Thyroid gland (tissue), 4 donors: ENCODE data around the gene TSPAN4. TPM values are rescaled to one million over a fixed set of nuclear protein-coding genes. Genes with fewer than 3 reads are reported as not detected.
A peak's percentile ranks its signal among the peaks of the same experiment; 100 is the strongest.

Source experiments
- DNase-seq, 2 donors: peaks; one replicate each; pipeline ENCODE4 v3.0.0-alpha.2; 2019
- H3K27ac ChIP-seq, 3 donors: fragments of 200-600 bp; sonication (generic); 1 replicate in 2 of 3; 2 replicates in 1 of 3; pipeline ENCODE4 v1.5.1; 2016 to 2019; ENCODE audit warnings: mild to moderate bottlenecking in 1 of 3, moderate library complexity in 1 of 3
- H3K27me3 ChIP-seq: fragments of 200-600 bp; sonication (generic); one replicate; pipeline ENCODE4 v1.5.1; 2019
- H3K36me3 ChIP-seq, 2 donors: fragments of 200-600 bp; sonication (generic); one replicate each; pipeline ENCODE4 v1.5.1; 2016 to 2019
- H3K4me1 ChIP-seq, 2 donors: fragments of 200-600 bp; sonication (generic); one replicate each; pipeline ENCODE4 v1.5.1; 2017 to 2019
- H3K4me3 ChIP-seq, 3 donors: fragments of 200-600 bp; sonication (generic); replicated peaks in 1 of 3; 1 replicate in 2 of 3; 2 replicates in 1 of 3; pipeline ENCODE4 v1.5.1; 2016; ENCODE audit warnings: mild to moderate bottlenecking in 1 of 3
- H3K9me3 ChIP-seq: fragments of 200-600 bp; sonication (generic); one replicate; pipeline ENCODE4 v1.5.1; 2017
- CTCF ChIP-seq, 6 experiments: fragments of 200-600 bp in 3 of 6; fragments of 450-650 bp in 3 of 6; sonication (generic) in 3 of 6; IDR thresholded peaks; one replicate each; pipeline ENCODE4 v1.5.1; 2016 to 2019; ENCODE audit warnings: antibody characterized with exemption in 6 of 6, mild to moderate bottlenecking in 2 of 6, inconsistent platforms in 1 of 6, moderate library complexity in 1 of 6
- POLR2A ChIP-seq, 2 donors: fragments of 450-650 bp; IDR thresholded peaks; one replicate each; pipeline ENCODE4 v1.6.1; 2017; ENCODE audit warnings: antibody characterized with exemption in 2 of 2, mild to moderate bottlenecking in 2 of 2, moderate library complexity in 1 of 2
- WGBS, 2 donors: methylation state at CpG; one replicate each; pipeline ENCODE4 v1.1.5; 2017; 5-methylcytosine and 5-hydroxymethylcytosine counted together
- intact Hi-C: fragments of 100-400 bp; cut with DNase I; formaldehyde crosslinking; loops from one replicate; pipeline ENCODE4 v1.15.1; 2023
- total RNA-seq, 4 donors: library from RNA; depleted of rRNA; stranded (reverse); fragments of >200 nt; gene quantifications; one replicate each; pipeline ENCODE4 v1.2.3, GENCODE V29; 2016

TSPAN4 gene
- total RNA-seq, 4 donors from 2014 or later: 86.1 to 127 (median 107) TPM

GRCh38 chr11:846496-847098 lies 3.9 kb downstream of the TSPAN4 start:
- no peaks in the 10 kb centered on the region for H3K9me3 ChIP-seq
- intact Hi-C loops: loop anchor here (5.0 kb wide), 1 partner anchor 206 kb away; no protein-coding TSS in a partner anchor

GRCh38 chr11:847876-848275 lies 5.2 kb downstream of the TSPAN4 start:
- TF ChIP-seq POLR2A (IDR thresholded peaks at IDR 0.05) (no peak), CTCF (IDR thresholded peaks at IDR 0.05) (no peak)
- H3K9me3 ChIP-seq: no peaks in the 10 kb centered on the region
- no peak overlapping the region for H3K27ac ChIP-seq
- H3K4me3 ChIP-seq: no peak overlapping the region
- intact Hi-C loops: loop anchor here (5.0 kb wide), 1 partner anchor 204 kb away; no protein-coding TSS in a partner anchor
- H3K4me1 ChIP-seq: peaks cover 45 to 54% of the 10 kb centered on the region in 2 donors
- DNase-seq: no peak
- no peaks in the 10 kb centered on the region for H3K36me3 ChIP-seq
- WGBS, 2 donors: 90 to 92% methylated on average over 11 of the region's 18 CpGs
- no peaks in the 10 kb centered on the region for H3K27me3 ChIP-seq

More at GRCh38 chr11:846496-847098, 3.9 kb downstream of the TSPAN4 start:
- TF ChIP-seq CTCF (IDR thresholded peaks at IDR 0.05) (no peak), POLR2A (IDR thresholded peaks at IDR 0.05) (no peak)
- WGBS, 2 donors: 87 to 88% methylated on average over 10 to 11 of the region's 11 CpGs
- peaks cover 47 to 55% of the 10 kb centered on the region in 2 donors for H3K4me1 ChIP-seq
- no peaks in the 10 kb centered on the region for H3K27me3 ChIP-seq
- DNase-seq: no peak
- no peaks in the 10 kb centered on the region for H3K36me3 ChIP-seq
- H3K27ac ChIP-seq: peak overlapping the region in 2 of 3 donors; percentile 99
- H3K4me3 ChIP-seq: no peak overlapping the region

- Histone ChIP-seq H3K4me3 (no peak overlapping the region), H3K4me1 (peaks cover 44 to 54% of the 10 kb centered on the region in 2 donors), H3K27me3 (no peaks in the 10 kb centered on the region), H3K9me3 (no peaks in the 10 kb centered on the region), H3K27ac (no peak overlapping the region), H3K36me3 (no peaks in the 10 kb centered on the region)
- 41 to 52% methylated on average over 13 of the region's 14 CpGs for WGBS, 2 donors
- intact Hi-C loops: loop anchor here (5.0 kb wide), 1 partner anchor 204 kb away; no protein-coding TSS in a partner anchor
- no peak for TF ChIP-seq POLR2A (IDR thresholded peaks at IDR 0.05)
- peak; percentile 62 to 93 (median 76) for TF ChIP-seq CTCF (IDR thresholded peaks at IDR 0.05)
- peak; percentile 45 to 47 for DNase-seq
Measured at GRCh38 chr11:848380-848931, 5.8 kb downstream of the TSPAN4 start.

GRCh38 chr11:849104-849824 lies 6.6 kb downstream of the TSPAN4 start:
- no peak overlapping the region for H3K27ac ChIP-seq
- intact Hi-C loops: loop anchor here (5.0 kb wide), 1 partner anchor 203 kb away; no protein-coding TSS in a partner anchor
- H3K4me3 ChIP-seq: peak overlapping the region in 2 of 3 donors; percentile 35 to 41
- no peaks in the 10 kb centered on the region for H3K36me3 ChIP-seq
- WGBS, 2 donors: 20% methylated on average over 10 of the region's 71 CpGs; no CpG with 5 or more reads in 1 of the 2 donors
- TF ChIP-seq CTCF (IDR thresholded peaks at IDR 0.05) (no peak), POLR2A (IDR thresholded peaks at IDR 0.05) (no peak)
- no peaks in the 10 kb centered on the region for H3K9me3 ChIP-seq
- H3K4me1 ChIP-seq: peaks cover 39 to 54% of the 10 kb centered on the region in 2 donors
- H3K27me3 ChIP-seq: no peaks in the 10 kb centered on the region
- DNase-seq: peak; percentile 53 to 59
